Thymus (tissue), 11 donors: Measurements from ENCODE around the gene IKZF4. TPM values are rescaled to one million over a fixed set of nuclear protein-coding genes. Genes with fewer than 3 reads are reported as not detected.
"Not testable (repeated sequence)": the region's sequence is repeated elsewhere in the genome, so short reads cannot be mapped to it uniquely, and the experiment has no call there.

Source experiments
- DNase-seq, 9 donors: peaks; one replicate each; pipeline ENCODE4 v3.0.0-alpha.2; 2013; ENCODE audit warnings: low spot score in 9 of 9, low read depth in 6 of 9, missing footprints in 1 of 9
- H3K27ac ChIP-seq, 2 donors: one replicate each; pipeline ENCODE4 v1.5.1; 2013; ENCODE audit warnings: control low read depth in 1 of 2, low read depth in 1 of 2, low read length in 1 of 2, mild to moderate bottlenecking in 1 of 2, moderate library complexity in 1 of 2
- H3K27me3 ChIP-seq, 2 donors: one replicate each; pipeline ENCODE4 v1.5.1; 2013; ENCODE audit warnings: low read length in 1 of 2; ENCODE audit not compliant: control insufficient read depth in 2 of 2, insufficient read depth in 1 of 2
- H3K36me3 ChIP-seq, 2 donors: one replicate each; pipeline ENCODE4 v1.5.1; 2013; ENCODE audit warnings: low read length in 1 of 2, mild to moderate bottlenecking in 1 of 2, moderate library complexity in 1 of 2; ENCODE audit not compliant: control insufficient read depth in 2 of 2, insufficient read depth in 2 of 2
- H3K4me1 ChIP-seq, 2 donors: one replicate each; pipeline ENCODE4 v1.5.1; 2013; ENCODE audit warnings: low read length in 2 of 2; ENCODE audit not compliant: control insufficient read depth in 2 of 2, insufficient read depth in 2 of 2
- H3K4me3 ChIP-seq, 2 donors: one replicate each; pipeline ENCODE4 v1.5.1; 2013; ENCODE audit warnings: low read length in 2 of 2, control low read depth in 1 of 2, mild to moderate bottlenecking in 1 of 2
- H3K9me3 ChIP-seq, 2 donors: one replicate each; pipeline ENCODE4 v1.5.1; 2013; ENCODE audit warnings: low read length in 1 of 2, mild to moderate bottlenecking in 1 of 2; ENCODE audit not compliant: control insufficient read depth in 2 of 2, insufficient read depth in 1 of 2
- WGBS: extraction: QIAGEN DNeasy Blood & Tissue Kit; methylation state at CpG from one replicate; pipeline ENCODE4 v1.1.7; 2013; 5-methylcytosine and 5-hydroxymethylcytosine counted together
- polyA plus RNA-seq: library from polyadenylated mRNA; stranded (reverse); fragments of 200-250 nt; gene quantifications from one replicate; pipeline ENCODE4 v1.2.3, GENCODE V29; 2013
- total RNA-seq: library from RNA; stranded (reverse); fragments of 120-200 nt; gene quantifications from one replicate; pipeline ENCODE4 v1.2.4, GENCODE V29; 2013
- donor health status: healthy.

Gene IKZF4
- total and polyA plus RNA-seq, 2 donors: 1.7 to 2.7 TPM

DNA sequence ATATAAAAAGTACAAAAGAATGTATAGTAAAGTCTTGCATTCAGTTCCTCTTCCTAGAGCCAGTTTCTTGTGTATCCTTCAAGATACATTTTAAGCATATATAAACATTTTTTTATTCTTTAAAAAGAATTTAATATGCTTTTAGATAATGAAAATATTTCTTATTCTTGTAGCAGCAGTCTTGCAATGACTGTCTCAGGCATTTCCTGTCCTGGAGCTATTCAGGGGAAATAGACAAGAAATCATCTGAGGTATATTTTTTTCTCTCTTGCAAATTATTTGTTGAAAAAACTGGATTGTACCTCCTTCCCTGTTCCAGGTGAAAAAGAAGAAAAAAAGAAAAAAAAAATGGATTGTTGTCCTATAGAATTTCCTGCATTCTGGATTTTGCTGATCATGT lies 42.2 kb downstream of the IKZF4 start:
- no peak for DNase-seq
- no peaks in the 10 kb centered on the region for H3K9me3 ChIP-seq
- no peaks in the 10 kb centered on the region for H3K4me1 ChIP-seq
- H3K27me3 ChIP-seq: no peaks in the 10 kb centered on the region
- H3K4me3 ChIP-seq: no peak overlapping the region
- H3K27ac ChIP-seq: no peak overlapping the region
- no peaks in the 10 kb centered on the region for H3K36me3 ChIP-seq

DNA sequence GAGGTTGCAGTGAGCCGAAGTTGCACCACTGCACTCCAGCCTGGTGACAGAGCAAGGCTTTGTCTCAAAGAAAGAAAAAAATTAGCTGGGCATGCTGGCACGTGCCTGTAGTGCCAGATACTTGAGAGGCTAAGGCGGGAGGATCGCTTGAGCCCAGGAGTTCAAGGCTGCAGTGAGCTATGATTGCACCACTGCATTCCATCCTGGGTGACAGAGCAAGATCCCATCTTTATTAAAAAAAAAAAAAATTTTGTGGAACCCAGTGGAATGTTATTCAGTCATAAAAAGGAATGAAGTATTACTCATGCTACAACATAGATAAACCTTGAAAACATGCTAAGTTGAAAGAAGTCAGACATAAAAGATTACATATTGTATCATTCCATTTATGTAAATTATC lies 50.8 kb downstream of the IKZF4 start:
- Histone ChIP-seq H3K27ac (no peak overlapping the region), H3K4me3 (no peak overlapping the region), H3K9me3 (no peaks in the 10 kb centered on the region), H3K4me1 (no peaks in the 10 kb centered on the region), H3K36me3 (no peaks in the 10 kb centered on the region), H3K27me3 (peaks cover 0 to 5% of the 10 kb centered on the region in 2 donors)
- 94% methylated on average over 4 of the region's 4 CpGs for WGBS
- DNase-seq: no peak

DNA sequence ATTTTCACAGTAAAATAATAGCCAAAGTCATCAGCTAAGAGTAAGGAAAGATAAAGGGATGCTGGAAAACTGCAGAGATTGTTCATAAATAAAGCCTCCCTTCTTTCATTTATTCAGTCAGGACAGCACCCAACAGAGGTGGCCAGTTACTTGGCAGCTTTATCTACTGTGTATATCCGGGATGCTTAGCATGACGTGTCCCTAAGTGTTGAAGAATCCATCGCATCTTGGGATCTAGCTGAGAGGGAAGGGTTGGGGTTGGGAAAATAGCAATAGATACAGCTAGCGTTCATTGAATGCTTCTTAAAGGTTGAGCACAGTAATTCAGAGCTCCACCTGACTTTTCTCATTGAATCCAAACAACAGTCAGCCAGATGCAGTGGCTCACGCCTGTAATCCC lies 53.6 kb downstream of the IKZF4 start:
- Histone ChIP-seq H3K4me3 (no peak overlapping the region), H3K4me1 (peaks cover 5 to 7% of the 10 kb centered on the region in 2 donors), H3K27me3 (peaks cover 6 to 27% of the 10 kb centered on the region in 2 donors), H3K36me3 (no peaks in the 10 kb centered on the region), H3K9me3 (no peaks in the 10 kb centered on the region), H3K27ac (no peak overlapping the region)
- WGBS: 96% methylated on average over 5 of the region's 5 CpGs
- no peak for DNase-seq

DNA sequence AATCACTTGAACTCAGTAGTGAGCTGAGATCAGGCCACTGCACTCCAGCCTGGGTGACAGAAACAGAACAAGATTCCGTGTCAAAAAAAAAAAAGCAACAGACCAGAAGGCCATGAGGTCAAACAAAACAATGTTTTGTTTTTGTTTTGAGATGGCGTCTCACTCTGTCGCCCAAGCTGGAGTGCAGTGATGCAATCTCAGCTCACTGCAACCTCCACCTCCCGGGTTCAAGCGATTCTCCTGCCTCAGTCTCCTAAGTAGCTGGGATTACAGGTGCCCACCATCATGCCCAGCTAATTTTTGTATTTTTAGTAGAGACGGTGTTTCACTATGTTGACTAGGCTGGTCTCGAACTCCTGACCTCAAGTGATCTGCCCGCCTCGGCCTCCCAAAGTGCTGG lies 57.1 kb downstream of the IKZF4 start:
- H3K9me3 ChIP-seq: peaks cover 0 to 12% of the 10 kb centered on the region in 2 donors
- H3K4me3 ChIP-seq, H3K36me3 ChIP-seq, DNase-seq, H3K27ac ChIP-seq: not testable (repeated sequence)
- H3K27me3 ChIP-seq: peaks cover 25 to 60% of the 10 kb centered on the region in 2 donors
- 96% methylated on average over 9 of the region's 9 CpGs for WGBS
- H3K4me1 ChIP-seq: peaks cover 16 to 22% of the 10 kb centered on the region in 2 donors

DNA sequence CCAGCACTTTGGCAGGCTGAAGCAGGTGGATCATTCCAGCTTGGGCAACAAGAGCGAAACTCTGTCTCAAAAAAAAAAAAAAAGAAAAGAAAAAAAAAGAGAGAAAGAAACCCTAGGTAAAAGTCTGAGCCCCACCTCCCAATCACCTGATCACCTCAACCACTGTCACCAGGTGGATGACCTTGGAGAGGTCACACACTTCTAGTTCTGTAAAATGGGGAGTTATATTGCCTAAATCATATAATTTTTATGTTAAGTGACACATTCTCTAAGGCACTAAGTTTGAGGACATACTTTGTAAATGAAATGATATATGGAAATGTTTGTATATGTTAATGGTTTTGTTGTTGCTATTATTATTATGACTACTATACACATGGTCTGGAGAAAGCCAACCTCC lies 57.6 kb downstream of the IKZF4 start:
- Histone ChIP-seq H3K4me1 (peaks cover 16 to 22% of the 10 kb centered on the region in 2 donors), H3K27me3 (peaks cover 25 to 62% of the 10 kb centered on the region in 2 donors), H3K36me3 (no peaks in the 10 kb centered on the region), H3K4me3 (no peak overlapping the region), H3K9me3 (peaks cover 0 to 12% of the 10 kb centered on the region in 2 donors), H3K27ac (no peak overlapping the region)
- WGBS: 97% methylated on average over 1 of the region's 1 CpG
- no peak for DNase-seq

DNA sequence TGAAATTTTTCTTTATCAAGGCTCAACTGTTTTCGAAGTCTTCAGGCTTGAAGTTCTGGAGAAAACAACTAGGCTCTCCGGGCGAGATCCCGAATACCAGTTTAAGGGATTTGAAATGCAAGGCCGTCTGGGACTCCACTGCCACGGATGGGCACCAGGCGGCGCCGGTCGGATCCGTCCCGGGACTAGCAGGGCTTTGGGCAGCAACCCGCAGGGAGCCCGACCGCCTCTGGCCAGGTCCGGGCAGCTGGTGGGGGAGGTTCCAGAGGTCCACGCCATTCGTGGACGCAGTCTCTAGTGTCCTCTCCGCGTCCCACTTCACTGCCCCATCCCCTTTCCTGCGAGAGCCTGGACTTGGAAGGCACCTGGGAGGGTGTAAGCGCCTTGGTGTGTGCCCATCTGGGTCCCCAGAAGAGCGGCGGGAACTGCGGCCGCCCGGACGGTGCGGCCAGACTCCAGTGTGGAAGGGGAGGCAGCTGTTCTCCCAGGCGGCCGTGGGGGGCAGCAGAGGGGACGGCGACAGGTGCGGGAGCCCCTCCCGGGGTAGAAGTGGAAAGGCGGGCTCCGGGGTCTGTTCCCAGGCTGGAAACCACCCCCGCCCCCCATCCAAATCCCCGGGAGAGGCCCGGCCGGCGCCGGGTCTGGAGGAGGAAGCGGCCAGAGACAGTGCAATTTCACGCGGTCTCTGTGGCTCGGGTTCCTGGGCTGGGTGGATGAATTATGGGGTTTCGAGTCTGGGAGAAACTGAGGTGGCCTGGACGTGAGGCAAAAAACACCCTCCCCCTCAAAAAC lies 58.3 kb downstream of the IKZF4 start:
- no peaks in the 10 kb centered on the region for H3K36me3 ChIP-seq
- no peak overlapping the region for H3K27ac ChIP-seq
- WGBS: 7% methylated on average over 50 of the region's 50 CpGs
- DNase-seq: peak in 2 of 9 donors; percentile 28 to 34
- H3K4me1 ChIP-seq: peaks cover 16 to 22% of the 10 kb centered on the region in 2 donors
- peaks cover 25 to 69% of the 10 kb centered on the region in 2 donors for H3K27me3 ChIP-seq
- H3K9me3 ChIP-seq: peaks cover 0 to 12% of the 10 kb centered on the region in 2 donors
- H3K4me3 ChIP-seq: peak overlapping the region; percentile 39 to 53

DNA sequence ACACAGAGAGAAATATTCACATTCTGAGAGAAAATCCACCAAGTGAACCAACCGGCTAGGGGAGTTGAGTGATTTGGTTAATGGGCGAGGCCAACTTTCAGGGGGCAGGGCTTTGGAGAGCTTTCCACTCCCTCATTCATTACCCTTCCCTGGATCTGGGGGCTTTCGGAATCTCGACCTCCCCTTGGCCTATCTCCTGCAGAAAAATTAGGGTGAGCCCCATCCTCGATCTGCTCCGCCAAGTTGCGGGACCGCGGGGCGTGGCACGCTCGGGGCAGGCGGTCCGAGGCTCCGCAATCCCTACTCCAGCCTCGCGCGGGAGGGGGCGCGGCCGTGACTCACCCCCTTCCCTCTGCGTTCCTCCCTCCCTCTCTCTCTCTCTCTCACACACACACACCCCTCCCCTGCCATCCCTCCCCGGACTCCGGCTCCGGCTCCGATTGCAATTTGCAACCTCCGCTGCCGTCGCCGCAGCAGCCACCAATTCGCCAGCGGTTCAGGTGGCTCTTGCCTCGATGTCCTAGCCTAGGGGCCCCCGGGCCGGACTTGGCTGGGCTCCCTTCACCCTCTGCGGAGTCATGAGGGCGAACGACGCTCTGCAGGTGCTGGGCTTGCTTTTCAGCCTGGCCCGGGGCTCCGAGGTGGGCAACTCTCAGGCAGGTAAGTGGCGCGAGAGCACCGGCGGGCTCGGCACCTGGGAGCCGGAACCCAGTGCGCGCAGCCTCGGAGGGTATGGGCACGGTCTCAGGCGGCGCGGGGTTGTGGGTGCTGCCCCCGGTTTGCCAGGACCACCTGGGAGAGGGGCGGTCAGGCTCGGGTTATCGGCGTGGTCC lies 59.1 kb downstream of the IKZF4 start, which contains the start of gene ERBB3:
Gene ERBB3, plus strand, starts transcription at position 443 of the 833 bp plus-strand sequence. Its CDS starts 136 bp downstream, at position 579.
- Histone ChIP-seq H3K9me3 (peaks cover 0 to 12% of the 10 kb centered on the region in 2 donors), H3K27ac (no peak within 1 kb of the TSS), H3K4me3 (peak within 1 kb of the TSS; percentile 39 to 53), H3K4me1 (peaks cover 16 to 22% of the 10 kb centered on the region in 2 donors), H3K27me3 (peaks cover 25 to 74% of the 10 kb centered on the region in 2 donors), H3K36me3 (no peaks in the 10 kb centered on the region)
- DNase-seq: peak in 2 of 9 donors; percentile 21 to 40
- 2% methylated on average over 59 of the region's 59 CpGs for WGBS

DNA sequence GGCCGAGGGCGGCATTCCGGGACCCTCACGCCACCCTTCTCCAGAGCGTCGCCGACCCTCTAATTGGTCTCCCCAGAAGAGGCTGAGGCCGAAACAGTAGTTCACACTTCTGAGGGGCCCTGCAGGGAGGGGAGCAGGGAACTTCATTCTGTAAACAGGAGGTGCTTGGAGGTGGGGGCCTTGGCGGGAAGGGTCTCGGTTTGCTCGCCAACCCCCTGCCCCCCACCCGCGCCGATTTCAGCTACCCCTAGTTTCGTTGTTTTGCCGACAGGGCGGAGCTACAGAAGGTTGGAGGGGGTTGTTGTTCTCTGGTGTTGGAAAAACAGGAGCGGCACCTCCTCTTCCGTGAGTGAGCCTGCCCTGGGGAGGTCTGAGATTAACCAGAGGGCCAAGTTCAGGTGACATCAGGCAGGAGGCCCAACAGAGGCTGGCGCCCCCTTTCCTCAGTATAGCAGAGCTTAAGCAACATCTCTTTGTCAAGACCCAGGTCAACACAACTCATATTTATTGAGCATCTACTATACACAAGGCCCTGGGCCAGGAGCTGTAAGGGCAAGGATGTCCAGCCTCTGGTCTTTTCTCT lies 59.8 kb downstream of the IKZF4 start:
- Histone ChIP-seq H3K9me3 (peaks cover 0 to 12% of the 10 kb centered on the region in 2 donors), H3K36me3 (no peaks in the 10 kb centered on the region), H3K27ac (no peak overlapping the region), H3K4me3 (peak overlapping the region; percentile 39 to 53), H3K4me1 (peaks cover 16 to 22% of the 10 kb centered on the region in 2 donors), H3K27me3 (peaks cover 25 to 76% of the 10 kb centered on the region in 2 donors)
- DNase-seq: no peak
- WGBS: 34% methylated on average over 20 of the region's 20 CpGs
